Spinal cord (tissue), 10 donors: ENCODE data around the gene TRABD2B. TPM values are rescaled to one million over a fixed set of nuclear protein-coding genes. Genes with fewer than 3 reads are reported as not detected.

ENCODE experiments used
- DNase-seq, 6 donors: peaks; one replicate each; pipeline versions ENCODE4 v3.0.0 to v3.0.0-alpha.2; 2013 to 2015; ENCODE audit warnings: low spot score in 6 of 6, low read depth in 4 of 6
- H3K27ac ChIP-seq: one replicate; pipeline ENCODE4 v1.5.1; 2013; ENCODE audit warnings: low read depth, low read length, control low read depth
- H3K27me3 ChIP-seq: one replicate; pipeline ENCODE4 v1.6.1; 2013; ENCODE audit warnings: low read length; ENCODE audit not compliant: control insufficient read depth, insufficient read depth
- H3K36me3 ChIP-seq: one replicate; pipeline ENCODE4 v1.6.1; 2013; ENCODE audit warnings: low read length; ENCODE audit not compliant: control insufficient read depth, insufficient read depth
- H3K4me1 ChIP-seq: one replicate; pipeline ENCODE4 v1.6.1; 2013; ENCODE audit warnings: low read length; ENCODE audit not compliant: control insufficient read depth, insufficient read depth
- H3K4me3 ChIP-seq: one replicate; pipeline ENCODE4 v1.5.1; 2013; ENCODE audit warnings: low read depth, low read length, control low read depth
- H3K9me3 ChIP-seq: one replicate; pipeline ENCODE4 v1.6.1; 2013; ENCODE audit warnings: low read length; ENCODE audit not compliant: control insufficient read depth, insufficient read depth
- WGBS: methylation state at CpG from one replicate; pipeline ENCODE4 v1.1.5; 2013; ENCODE audit warnings: missing lambda C conversion rate; ENCODE audit not compliant: insufficient coverage; 5-methylcytosine and 5-hydroxymethylcytosine counted together
- polyA plus RNA-seq, 2 donors: library from polyadenylated mRNA; unstranded; fragments of 120-200 nt; gene quantifications; one replicate each; pipeline ENCODE4 v1.2.1, GENCODE V29; 2013; ENCODE audit not compliant: insufficient read length in 2 of 2
- total RNA-seq, 2 donors: library from RNA; depleted of rRNA in 1 of 2; stranded (reverse); fragments of 120-200 nt in 1 of 2; fragments of >200 nt in 1 of 2; gene quantifications; one replicate each; pipeline versions ENCODE4 v1.2.3 to v1.2.4, GENCODE V29; 2013 to 2014
- donor health status: healthy.

The TRABD2B gene
- total and polyA plus RNA-seq, 4 donors = 0.89 to 3.1 (median 1.6) TPM

- 88% methylated on average over 5 of the region's 5 CpGs for WGBS
Measured at GRCh38 chr1:47868348-47868676, 128.9 kb downstream of the TRABD2B start.

GRCh38 chr1:47867438-47868347 is 129.5 kb downstream of the TRABD2B start:
- 96% methylated on average over 5 of the region's 8 CpGs for WGBS
- H3K27me3 ChIP-seq = no peaks in the 10 kb centered on the region
- H3K4me1 ChIP-seq = peaks cover 4% of the 10 kb centered on the region
- no peaks in the 10 kb centered on the region for H3K9me3 ChIP-seq
- no peak overlapping the region for H3K4me3 ChIP-seq
- no peaks in the 10 kb centered on the region for H3K36me3 ChIP-seq
- no peak for DNase-seq
- no peak overlapping the region for H3K27ac ChIP-seq

More at GRCh38 chr1:47868348-47868676, 128.9 kb downstream of the TRABD2B start:
- H3K4me1 ChIP-seq = peaks cover 4% of the 10 kb centered on the region
- no peak for DNase-seq
- H3K36me3 ChIP-seq = no peaks in the 10 kb centered on the region
- no peak overlapping the region for H3K4me3 ChIP-seq
- no peaks in the 10 kb centered on the region for H3K27me3 ChIP-seq
- no peaks in the 10 kb centered on the region for H3K9me3 ChIP-seq
- H3K27ac ChIP-seq = no peak overlapping the region

GRCh38 chr1:47866601-47867437 is 130.4 kb downstream of the TRABD2B start:
- H3K27me3 ChIP-seq = no peaks in the 10 kb centered on the region
- peak in 2 of 6 donors; percentile 29 to 59 for DNase-seq
- no peaks in the 10 kb centered on the region for H3K36me3 ChIP-seq
- peak overlapping the region; percentile 15 for H3K27ac ChIP-seq
- no peaks in the 10 kb centered on the region for H3K9me3 ChIP-seq
- H3K4me3 ChIP-seq = no peak overlapping the region
- WGBS = 72% methylated on average over 4 of the region's 8 CpGs
- peaks cover 4% of the 10 kb centered on the region for H3K4me1 ChIP-seq

GRCh38 chr1:47865881-47866535 is 131.2 kb downstream of the TRABD2B start:
- H3K4me1 ChIP-seq = peaks cover 4% of the 10 kb centered on the region
- no peak for DNase-seq
- peak overlapping the region; percentile 15 for H3K27ac ChIP-seq
- peaks cover 5% of the 10 kb centered on the region for H3K9me3 ChIP-seq
- H3K36me3 ChIP-seq = no peaks in the 10 kb centered on the region
- no peaks in the 10 kb centered on the region for H3K27me3 ChIP-seq
- 83% methylated on average over 6 of the region's 6 CpGs for WGBS
- H3K4me3 ChIP-seq = no peak overlapping the region

GRCh38 chr1:47859092-47859743 is 138.0 kb downstream of the TRABD2B start:
- H3K4me3 ChIP-seq = no peak overlapping the region
- H3K27ac ChIP-seq = no peak overlapping the region
- no peaks in the 10 kb centered on the region for H3K36me3 ChIP-seq
- no peaks in the 10 kb centered on the region for H3K27me3 ChIP-seq
- H3K9me3 ChIP-seq = peaks cover 5% of the 10 kb centered on the region
- DNase-seq = no peak
- H3K4me1 ChIP-seq = no peaks in the 10 kb centered on the region
- WGBS = 85% methylated on average over 3 of the region's 3 CpGs

GRCh38 chr1:47856996-47857395 is 140.2 kb downstream of the TRABD2B start:
- Histone ChIP-seq H3K4me1 (no peaks in the 10 kb centered on the region), H3K27me3 (no peaks in the 10 kb centered on the region), H3K27ac (no peak overlapping the region), H3K4me3 (no peak overlapping the region), H3K9me3 (peaks cover 5% of the 10 kb centered on the region), H3K36me3 (no peaks in the 10 kb centered on the region)
- no peak for DNase-seq
- 93% methylated on average over 4 of the region's 4 CpGs for WGBS

GRCh38 chr1:47855230-47855629 is 142.0 kb downstream of the TRABD2B start:
- no peaks in the 10 kb centered on the region for H3K27me3 ChIP-seq
- H3K36me3 ChIP-seq = no peaks in the 10 kb centered on the region
- H3K27ac ChIP-seq = no peak overlapping the region
- no peak overlapping the region for H3K4me3 ChIP-seq
- DNase-seq = no peak
- no CpG with 5 or more reads among the region's 4 CpGs for WGBS
- no peaks in the 10 kb centered on the region for H3K4me1 ChIP-seq
- no peaks in the 10 kb centered on the region for H3K9me3 ChIP-seq

- H3K4me1 ChIP-seq = no peaks in the 10 kb centered on the region
- no peak overlapping the region for H3K27ac ChIP-seq
- H3K9me3 ChIP-seq = no peaks in the 10 kb centered on the region
- no peak for DNase-seq
- 73% methylated on average over 2 of the region's 2 CpGs for WGBS
- no peaks in the 10 kb centered on the region for H3K27me3 ChIP-seq
- no peak overlapping the region for H3K4me3 ChIP-seq
- no peaks in the 10 kb centered on the region for H3K36me3 ChIP-seq
Measured at GRCh38 chr1:47854552-47855144, 142.5 kb downstream of the TRABD2B start.

GRCh38 chr1:47853852-47854251 is 143.3 kb downstream of the TRABD2B start:
- H3K4me1 ChIP-seq = no peaks in the 10 kb centered on the region
- no peaks in the 10 kb centered on the region for H3K36me3 ChIP-seq
- no peak overlapping the region for H3K27ac ChIP-seq
- H3K4me3 ChIP-seq = no peak overlapping the region
- peak in 1 of 6 donors; percentile 44 for DNase-seq
- H3K9me3 ChIP-seq = no peaks in the 10 kb centered on the region
- WGBS = 94% methylated on average over 2 of the region's 2 CpGs
- no peaks in the 10 kb centered on the region for H3K27me3 ChIP-seq
